Ovary (tissue), 9 donors: ENCODE measurements around the gene NRCAM. TPM values are rescaled to one million over a fixed set of nuclear protein-coding genes. Genes with fewer than 3 reads are reported as not detected.

Source experiments
- DNase-seq, 5 donors: peaks; one replicate each; pipeline ENCODE4 v3.0.0-alpha.2; 2019 to 2020
- H3K27ac ChIP-seq, 2 donors: fragments of 200-600 bp; one replicate each; pipeline versions ENCODE4 v1.5.1 to v1.8.0; 2019 to 2022
- H3K27me3 ChIP-seq: fragments of 200-600 bp; one replicate; pipeline ENCODE4 v1.8.0; 2022
- H3K36me3 ChIP-seq: fragments of 200-600 bp; sonication (generic); one replicate; pipeline ENCODE4 v1.5.1; 2019
- H3K4me1 ChIP-seq: one replicate; pipeline ENCODE4 v1.8.1; 2013; ENCODE audit warnings: mild to moderate bottlenecking, moderate library complexity; ENCODE audit not compliant: insufficient read depth
- H3K4me3 ChIP-seq: fragments of 200-600 bp; sonication (generic); one replicate; pipeline ENCODE4 v1.5.1; 2017
- H3K9me3 ChIP-seq, 2 donors: fragments of 200-600 bp in 1 of 2; sonication (generic) in 1 of 2; one replicate each; pipeline versions ENCODE4 v1.5.1 to v1.8.1; 2013 to 2019; ENCODE audit warnings: mild to moderate bottlenecking in 1 of 2, moderate library complexity in 1 of 2
- CTCF ChIP-seq, 3 donors: fragments of 450-650 bp in 2 of 3; fragments of 200-600 bp in 1 of 3; IDR thresholded peaks; one replicate each; pipeline versions ENCODE4 v1.5.1 to v1.8.0; 2016 to 2022; ENCODE audit warnings: antibody characterized with exemption in 3 of 3, mild to moderate bottlenecking in 1 of 3
- EP300 ChIP-seq: sonication (generic); formaldehyde crosslinking; IDR thresholded peaks from one replicate; pipeline ENCODE4 v1.6.1; 2017; ENCODE audit warnings: antibody characterized with exemption
- POLR2A ChIP-seq: fragments of 450-650 bp; IDR thresholded peaks from one replicate; pipeline ENCODE4 v1.6.1; 2017; ENCODE audit warnings: antibody characterized with exemption, mild to moderate bottlenecking, moderate library complexity
- WGBS, 3 donors: extraction: QIAGEN DNeasy Blood & Tissue Kit in 1 of 3; methylation state at CpG; one replicate each; pipeline versions ENCODE4 v1.1.5 to v1.1.7; 2013 to 2017; 5-methylcytosine and 5-hydroxymethylcytosine counted together
- intact Hi-C, 4 donors: fragments of 100-400 bp; cut with DNase I; formaldehyde crosslinking; loops; one replicate each; pipeline versions ENCODE4 v1.11.0 to v1.15.1; 2022 to 2023
- polyA plus RNA-seq, 2 donors: library from polyadenylated mRNA; stranded (reverse); fragments of 200-250 nt in 1 of 2; fragments of 350-450 nt in 1 of 2; fragmentation: Illumina TruSeq in 1 of 2; extraction: RNeasy Lipid Tissue Mini Kit (QIAGEN cat#74804) in 1 of 2; gene quantifications; one replicate each; pipeline ENCODE4 v1.2.3, GENCODE V29; 2013 to 2014
- total RNA-seq, 7 donors: library from RNA; depleted of rRNA in 2 of 7; stranded (reverse); fragments of >200 nt in 2 of 7; fragmentation: NEBNext Ultra II Directional in 3 of 7; extraction: Animal tissue kit (Norgen Biotek cat#: 25700) in 3 of 7; gene quantifications; one replicate each; pipeline versions ENCODE4 v1.1.0 to v1.2.4, GENCODE V29; 2016 to 2023
- donor health status: DM: no; HTN: no; CAD: no; lungs with moderate emphysema.
- donor health status: DM: no; HTN: no; CAD: no.
- donor health status: Bipolar disorder and iron deficiency.
- donor health status: DM: yes; HTN: yes; CAD: no.
- donor health status: DM: no; HTN: no; CAD: no.
- donor health status: DM: yes; HTN: yes; CAD: no.

NRCAM gene
- total and polyA plus RNA-seq, 9 donors = 0.61 to 14.8 (median 2.8) TPM

GRCh38 chr7:108158776-108159175 lies 297.5 kb downstream of the NRCAM start:
- TF ChIP-seq POLR2A (no peak), EP300 (no peak), CTCF (IDR thresholded peaks at IDR 0.05) (no peak)
- no peak for DNase-seq
- H3K27ac ChIP-seq = no peak overlapping the region
- no peak overlapping the region for H3K4me3 ChIP-seq
- H3K9me3 ChIP-seq = no peaks in the 10 kb centered on the region
- no peaks in the 10 kb centered on the region for H3K36me3 ChIP-seq
- WGBS, 3 donors = 12 to 43% (median 27%) methylated on average over 1 of the region's 1 CpG
- no peaks in the 10 kb centered on the region for H3K4me1 ChIP-seq
- no peaks in the 10 kb centered on the region for H3K27me3 ChIP-seq
- intact Hi-C loops = no loop called here

- H3K27ac ChIP-seq = no peak overlapping the region
- intact Hi-C loops = no loop called here
- H3K27me3 ChIP-seq = no peaks in the 10 kb centered on the region
- no peak overlapping the region for H3K4me3 ChIP-seq
- H3K36me3 ChIP-seq = no peaks in the 10 kb centered on the region
- no peak for DNase-seq
- no peak for TF ChIP-seq EP300
- H3K4me1 ChIP-seq = no peaks in the 10 kb centered on the region
- WGBS, 3 donors = 95 to 97% (median 95%) methylated on average over 4 of the region's 4 CpGs
- no peaks in the 10 kb centered on the region for H3K9me3 ChIP-seq
Measured at GRCh38 chr7:108157606-108158335, 298.5 kb downstream of the NRCAM start.

- Histone ChIP-seq H3K27me3 (no peaks in the 10 kb centered on the region), H3K4me1 (no peaks in the 10 kb centered on the region), H3K4me3 (no peak overlapping the region), H3K9me3 (no peaks in the 10 kb centered on the region), H3K27ac (no peak overlapping the region), H3K36me3 (no peaks in the 10 kb centered on the region)
- intact Hi-C loops = no loop called here
- no peak for DNase-seq
- no peak for TF ChIP-seq EP300
- TF ChIP-seq CTCF (IDR thresholded peaks at IDR 0.05) = no peak
- TF ChIP-seq POLR2A = no peak
- 82 to 91% (median 89%) methylated on average over 3 of the region's 3 CpGs for WGBS, 3 donors
Measured at GRCh38 chr7:108156897-108157605, 299.2 kb downstream of the NRCAM start.

- intact Hi-C loops = loop anchor here in 1 of 4 donors (2.0 kb wide), 1 partner anchor 35 kb away; no protein-coding TSS in a partner anchor
- H3K4me3 ChIP-seq = no peak overlapping the region
- TF ChIP-seq EP300 (no peak), CTCF (IDR thresholded peaks at IDR 0.05) (no peak), POLR2A (no peak)
- no peak overlapping the region for H3K27ac ChIP-seq
- no peak for DNase-seq
- H3K36me3 ChIP-seq = no peaks in the 10 kb centered on the region
- 53 to 60% (median 57%) methylated on average over 3 of the region's 3 CpGs for WGBS, 3 donors
- no peaks in the 10 kb centered on the region for H3K9me3 ChIP-seq
- H3K27me3 ChIP-seq = no peaks in the 10 kb centered on the region
- H3K4me1 ChIP-seq = no peaks in the 10 kb centered on the region
Measured at GRCh38 chr7:108152198-108152597, 304.0 kb downstream of the NRCAM start.

GRCh38 chr7:108149908-108150307 lies 306.3 kb downstream of the NRCAM start:
- WGBS, 3 donors = 72 to 81% (median 79%) methylated on average over 6 of the region's 6 CpGs
- Histone ChIP-seq H3K4me3 (no peak overlapping the region), H3K36me3 (no peaks in the 10 kb centered on the region), H3K27ac (no peak overlapping the region), H3K4me1 (no peaks in the 10 kb centered on the region), H3K27me3 (no peaks in the 10 kb centered on the region), H3K9me3 (no peaks in the 10 kb centered on the region)
- TF ChIP-seq EP300 (no peak), CTCF (IDR thresholded peaks at IDR 0.05) (no peak), POLR2A (no peak)
- intact Hi-C loops = loop anchor here in 2 of 4 donors (10.0 kb wide), 4 partner anchors 145 to 685 kb away; partner anchors contain the start of gene LAMB1 (in 1 of the 2)
- DNase-seq = no peak
